Measurements from ENCODE around the gene SALL3. TPM values are rescaled to one million over a fixed set of nuclear protein-coding genes. Genes with fewer than 3 reads are reported as not detected.
"Not testable (repeated sequence)": the region's sequence is repeated elsewhere in the genome, so short reads cannot be mapped to it uniquely, and the experiment has no call there.

Gene SALL3
- total and polyA plus RNA-seq, 7 donors: not detected

- H3K4me3 ChIP-seq: no peak overlapping the region
- no peak overlapping the region for H3K27ac ChIP-seq
- no peak for TF ChIP-seq POLR2A (IDR thresholded peaks at IDR 0.05)
- TF ChIP-seq POLR2AphosphoS5 (IDR thresholded peaks at IDR 0.05): no peak
- TF ChIP-seq, protein P1, sequence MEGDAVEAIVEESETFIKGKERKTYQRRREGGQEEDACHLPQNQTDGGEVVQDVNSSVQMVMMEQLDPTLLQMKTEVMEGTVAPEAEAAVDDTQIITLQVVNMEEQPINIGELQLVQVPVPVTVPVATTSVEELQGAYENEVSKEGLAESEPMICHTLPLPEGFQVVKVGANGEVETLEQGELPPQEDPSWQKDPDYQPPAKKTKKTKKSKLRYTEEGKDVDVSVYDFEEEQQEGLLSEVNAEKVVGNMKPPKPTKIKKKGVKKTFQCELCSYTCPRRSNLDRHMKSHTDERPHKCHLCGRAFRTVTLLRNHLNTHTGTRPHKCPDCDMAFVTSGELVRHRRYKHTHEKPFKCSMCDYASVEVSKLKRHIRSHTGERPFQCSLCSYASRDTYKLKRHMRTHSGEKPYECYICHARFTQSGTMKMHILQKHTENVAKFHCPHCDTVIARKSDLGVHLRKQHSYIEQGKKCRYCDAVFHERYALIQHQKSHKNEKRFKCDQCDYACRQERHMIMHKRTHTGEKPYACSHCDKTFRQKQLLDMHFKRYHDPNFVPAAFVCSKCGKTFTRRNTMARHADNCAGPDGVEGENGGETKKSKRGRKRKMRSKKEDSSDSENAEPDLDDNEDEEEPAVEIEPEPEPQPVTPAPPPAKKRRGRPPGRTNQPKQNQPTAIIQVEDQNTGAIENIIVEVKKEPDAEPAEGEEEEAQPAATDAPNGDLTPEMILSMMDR (IDR thresholded peaks at IDR 0.05): no peak
- TF ChIP-seq EP300 (IDR thresholded peaks at IDR 0.05): no peak
- no peaks in the 10 kb centered on the region for H3K4me1 ChIP-seq
- DNase-seq: no peak
- H3K9me3 ChIP-seq: peaks cover 0 to 4% (median 0%) of the 10 kb centered on the region in 4 donors
- intact Hi-C loops (cut with DNase I): no loop called here
- no peaks in the 10 kb centered on the region for H3K36me3 ChIP-seq
- WGBS, 2 donors: 81 to 85% methylated on average over 7 of the region's 7 CpGs
- peaks cover 0 to 9% (median 0%) of the 10 kb centered on the region in 3 donors for H3K27me3 ChIP-seq
Measured at GRCh38 chr18:78962098-78962497, 17.5 kb upstream of the SALL3 start.

- 94% methylated on average over 24 of the region's 24 CpGs for WGBS, 2 donors
- H3K27me3 ChIP-seq: peaks cover 0 to 32% (median 0%) of the 10 kb centered on the region in 3 donors
- H3K9me3 ChIP-seq; H3K27ac ChIP-seq; intact Hi-C loops (cut with DNase I); H3K4me3 ChIP-seq; H3K36me3 ChIP-seq; H3K4me1 ChIP-seq; DNase-seq: not testable (repeated sequence)
Measured at GRCh38 chr18:78964727-78965126, 14.9 kb upstream of the SALL3 start.

DNA sequence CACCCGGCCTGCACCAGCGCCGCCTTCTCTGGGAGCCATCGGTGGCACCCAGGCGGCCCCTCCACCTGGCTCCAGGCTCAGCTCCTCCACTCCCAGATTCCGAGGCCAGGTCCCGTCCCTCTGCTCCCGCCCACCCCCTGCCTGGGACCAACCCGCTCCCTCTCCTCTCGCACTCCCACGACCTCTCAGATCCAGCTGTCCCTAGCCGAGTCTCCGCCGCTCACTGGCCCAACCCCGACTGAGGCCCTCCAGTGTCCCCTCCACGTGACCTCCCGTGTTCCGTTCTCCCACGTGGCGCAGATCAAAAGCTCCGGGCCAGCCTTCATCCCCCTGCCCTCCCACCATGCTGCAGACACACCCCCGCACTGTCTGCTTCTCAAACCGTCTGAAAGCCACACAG, 14.4 kb upstream of the SALL3 start:
- Histone ChIP-seq H3K9me3 (peaks cover 0 to 4% (median 0%) of the 10 kb centered on the region in 4 donors), H3K27me3 (peaks cover 0 to 32% (median 0%) of the 10 kb centered on the region in 3 donors), H3K27ac (no peak overlapping the region), H3K4me1 (no peaks in the 10 kb centered on the region), H3K36me3 (no peaks in the 10 kb centered on the region), H3K4me3 (no peak overlapping the region)
- TF ChIP-seq POLR2AphosphoS5 (IDR thresholded peaks at IDR 0.05): no peak
- no peak for TF ChIP-seq POLR2A (IDR thresholded peaks at IDR 0.05)
- TF ChIP-seq EP300 (IDR thresholded peaks at IDR 0.05): no peak
- 86 to 89% methylated on average over 23 of the region's 23 CpGs for WGBS, 2 donors
- intact Hi-C loops (cut with DNase I): no loop called here
- no peak for DNase-seq

GRCh38 chr18:78965917-78966792, 13.5 kb upstream of the SALL3 start:
- intact Hi-C loops (cut with DNase I): no loop called here
- WGBS, 2 donors: 81 to 89% methylated on average over 18 of the region's 18 CpGs
- TF ChIP-seq POLR2A (IDR thresholded peaks at IDR 0.05) (no peak), POLR2AphosphoS5 (IDR thresholded peaks at IDR 0.05) (no peak), EP300 (IDR thresholded peaks at IDR 0.05) (no peak)
- TF ChIP-seq, protein P1 (IDR thresholded peaks at IDR 0.05): no peak
- no peak for DNase-seq
- H3K36me3 ChIP-seq: no peaks in the 10 kb centered on the region
- peaks cover 0 to 4% (median 0%) of the 10 kb centered on the region in 4 donors for H3K9me3 ChIP-seq
- H3K27ac ChIP-seq: no peak overlapping the region
- H3K4me1 ChIP-seq: no peaks in the 10 kb centered on the region
- peaks cover 0 to 40% (median 4%) of the 10 kb centered on the region in 3 donors for H3K27me3 ChIP-seq
- H3K4me3 ChIP-seq: no peak overlapping the region

DNA sequence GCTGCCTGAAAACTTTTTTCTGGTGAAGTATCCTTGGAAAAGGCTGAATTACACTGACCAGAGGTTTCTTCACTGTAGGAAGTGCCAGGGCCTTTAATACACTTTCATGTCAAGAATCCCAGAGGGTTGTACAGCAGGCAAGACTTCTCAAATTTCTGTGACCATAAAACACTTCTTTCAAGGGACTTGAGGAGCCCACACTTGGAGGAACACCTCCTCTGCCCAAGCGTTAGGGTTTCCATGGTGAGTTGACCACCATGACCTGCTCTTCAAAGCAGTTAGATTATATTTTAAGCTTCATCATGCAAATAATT, 12.9 kb upstream of the SALL3 start:
- Histone ChIP-seq H3K9me3 (peaks cover 0 to 4% (median 0%) of the 10 kb centered on the region in 4 donors), H3K27ac (no peak overlapping the region), H3K4me1 (no peaks in the 10 kb centered on the region), H3K27me3 (peaks cover 0 to 46% (median 10%) of the 10 kb centered on the region in 3 donors), H3K4me3 (no peak overlapping the region), H3K36me3 (no peaks in the 10 kb centered on the region)
- TF ChIP-seq, protein P1 (IDR thresholded peaks at IDR 0.05): no peak
- TF ChIP-seq POLR2AphosphoS5 (IDR thresholded peaks at IDR 0.05) (no peak), EP300 (IDR thresholded peaks at IDR 0.05) (no peak), POLR2A (IDR thresholded peaks at IDR 0.05) (no peak)
- DNase-seq: no peak
- 49 to 69% methylated on average over 1 of the region's 1 CpG for WGBS, 2 donors
- intact Hi-C loops (cut with DNase I): no loop called here
